SK-N-SH (cell line): ENCODE results near the gene RCBTB2. TPM values are rescaled to one million over a fixed set of nuclear protein-coding genes. Genes with fewer than 3 reads are reported as not detected.

Experiments used
- CTCF ChIA-PET: fragments of 300-600, 350-600 bp; formaldehyde crosslinking; extraction: SDS; loops from one replicate; lab custom pipeline; 2021; lab: Yijun Ruan, JAX
- POLR2A ChIA-PET: fragments of 350-600 bp; sonication (Branson Sonifier 250); formaldehyde crosslinking; extraction: SDS; loops from one replicate; lab custom pipeline; 2020; ENCODE audit warnings: antibody characterized with exemption, inconsistent platforms; lab: Yijun Ruan, JAX
- DNase-seq: peaks from one replicate; pipeline ENCODE4 v3.0.0; 2012
- H2AFZ ChIP-seq: fragments of 200-600 bp; sonication (generic); 2 replicates; pipeline ENCODE4 v1.8.1; 2016; ENCODE audit warnings: antibody characterized with exemption, mild to moderate bottlenecking, low read depth
- H3F3A ChIP-seq: fragments of 200-600 bp; sonication (generic); replicated peaks from 2 replicates; pipeline ENCODE3; 2016; ENCODE audit warnings: antibody characterized with exemption, mild to moderate bottlenecking; ENCODE audit not compliant: insufficient read depth
- H3K27ac ChIP-seq, 2 experiments: fragments of 200-500 bp in 1 of 2; fragments of 200-600 bp in 1 of 2; sonication (Bioruptor generic) in 1 of 2; sonication (generic), shearing (Covaris generic) in 1 of 2; 2 replicates each; pipeline versions ENCODE4 v1.5.1 to v1.6.1; 2014 to 2016; ENCODE audit warnings: low read depth in 2 of 2, inconsistent platforms in 1 of 2, low read length in 1 of 2, mild to moderate bottlenecking in 1 of 2, mixed read lengths in 1 of 2
- H3K27me3 ChIP-seq: fragments of 200-600 bp; sonication (generic), shearing (Covaris generic); 2 replicates; pipeline ENCODE4 v1.6.1; 2016; ENCODE audit warnings: mixed run types; ENCODE audit not compliant: insufficient read depth
- H3K36me3 ChIP-seq, 2 experiments: fragments of 200-500 bp in 1 of 2; fragments of 200-600 bp in 1 of 2; sonication (Bioruptor generic) in 1 of 2; sonication (generic) in 1 of 2; replicated peaks in 1 of 2; 2 replicates each; pipeline versions ENCODE3 to v1.5.1; 2014 to 2016; ENCODE audit warnings: low read length in 1 of 2, mild to moderate bottlenecking in 1 of 2; ENCODE audit not compliant: insufficient read depth in 2 of 2, control insufficient read depth in 1 of 2
- H3K4me1 ChIP-seq, 2 experiments: fragments of 200-500 bp in 1 of 2; fragments of 200-600 bp in 1 of 2; sonication (Bioruptor generic) in 1 of 2; sonication (generic), shearing (Covaris generic) in 1 of 2; 2 replicates each; pipeline versions ENCODE4 v1.5.1 to v1.6.1; 2014 to 2016; ENCODE audit warnings: low read depth in 1 of 2, low read length in 1 of 2, mixed run types in 1 of 2; ENCODE audit not compliant: insufficient read depth in 2 of 2, control insufficient read depth in 1 of 2
- H3K4me2 ChIP-seq: fragments of 200-600 bp; sonication (generic), shearing (Covaris generic); 2 replicates; pipeline ENCODE4 v1.6.1; 2017; ENCODE audit warnings: mixed run types
- H3K4me3 ChIP-seq, 2 experiments: fragments of 200-500 bp in 1 of 2; fragments of 200-600 bp in 1 of 2; sonication (Bioruptor generic) in 1 of 2; sonication (generic), shearing (Covaris generic) in 1 of 2; 2 replicates each; pipeline versions ENCODE4 v1.5.1 to v1.8.1; 2014 to 2016; ENCODE audit warnings: low read depth in 2 of 2, inconsistent platforms in 1 of 2, low read length in 1 of 2, mild to moderate bottlenecking in 1 of 2, mixed read lengths in 1 of 2, moderate library complexity in 1 of 2
- H3K79me2 ChIP-seq: fragments of 200-600 bp; sonication (generic); 2 replicates; pipeline ENCODE4 v1.8.1; 2017; ENCODE audit warnings: mild to moderate bottlenecking; ENCODE audit not compliant: insufficient read depth
- H3K9ac ChIP-seq: fragments of 200-600 bp; sonication (generic); 2 replicates; pipeline ENCODE4 v1.6.1; 2017; ENCODE audit warnings: mixed run types
- H3K9me2 ChIP-seq: fragments of 200-600 bp; sonication (generic); 2 replicates; pipeline ENCODE4 v1.6.1; 2017; ENCODE audit warnings: mixed run types
- H3K9me3 ChIP-seq: fragments of 200-600 bp; sonication (generic); 2 replicates; pipeline ENCODE4 v1.6.1; 2017; ENCODE audit warnings: mixed run types, mild to moderate bottlenecking, moderate library complexity
- H4K20me1 ChIP-seq: fragments of 200-600 bp; sonication (generic); 2 replicates; pipeline ENCODE4 v1.6.1; 2017; ENCODE audit warnings: mild to moderate bottlenecking, mixed run types; ENCODE audit not compliant: insufficient read depth
- ELF1 ChIP-seq: IDR thresholded peaks from 2 replicates; pipeline ENCODE4 v1.4.0; 2012
- FOSL2 ChIP-seq: IDR thresholded peaks from 2 replicates; pipeline ENCODE4 v1.4.0; 2012; ENCODE audit warnings: low read depth, mild to moderate bottlenecking, moderate library complexity, borderline replicate concordance
- FOXM1 ChIP-seq: IDR thresholded peaks from 2 replicates; pipeline ENCODE4 v1.4.0; 2012; ENCODE audit warnings: low read depth, mild to moderate bottlenecking
- GATA2 ChIP-seq: sonication (generic); formaldehyde crosslinking; IDR thresholded peaks from 2 replicates; pipeline ENCODE4 v1.5.0; 2020; ENCODE audit warnings: mild to moderate bottlenecking, missing genetic modification reagents
- IRF3 ChIP-seq: fragments of 150-350 bp; IDR thresholded peaks from 2 replicates; pipeline ENCODE4 v1.6.1; 2016; ENCODE audit warnings: mild to moderate bottlenecking, low read depth, low read length
- JUND ChIP-seq: IDR thresholded peaks from 2 replicates; pipeline ENCODE4 v1.4.0; 2012
- MEF2A ChIP-seq: IDR thresholded peaks from 2 replicates; pipeline ENCODE4 v1.4.0; 2012; ENCODE audit warnings: low read depth, borderline replicate concordance
- MXI1 ChIP-seq: IDR thresholded peaks from 2 replicates; pipeline ENCODE4 v1.6.1; 2012; ENCODE audit warnings: mild to moderate bottlenecking, low read depth, low read length, improper control_type of control experiment
- NFIC ChIP-seq: IDR thresholded peaks from 2 replicates; pipeline ENCODE4 v1.4.0; 2012; ENCODE audit warnings: borderline replicate concordance
- NRF1 ChIP-seq: IDR thresholded peaks from 2 replicates; pipeline ENCODE4 v1.6.1; 2012; ENCODE audit warnings: low read depth, mild to moderate bottlenecking, low read length
- POLR2AphosphoS5 ChIP-seq: IDR thresholded peaks from 2 replicates; pipeline ENCODE4 v1.6.1; 2012; ENCODE audit warnings: low read depth, low read length
- RAD21 ChIP-seq: IDR thresholded peaks from 2 replicates; pipeline ENCODE4 v1.6.1; 2012; ENCODE audit warnings: mild to moderate bottlenecking, low read length
- REST ChIP-seq: IDR thresholded peaks from 2 replicates; pipeline ENCODE4 v1.6.1; 2012; ENCODE audit warnings: mild to moderate bottlenecking, low read depth, low read length, moderate library complexity
- RFX5 ChIP-seq: IDR thresholded peaks from 2 replicates; pipeline ENCODE4 v1.6.1; 2012; ENCODE audit warnings: mild to moderate bottlenecking, improper control_type of control experiment, low read length
- SMC3 ChIP-seq: IDR thresholded peaks from 2 replicates; pipeline ENCODE4 v1.6.1; 2012; ENCODE audit warnings: low read depth, low read length, improper control_type of control experiment
- TAF1 ChIP-seq: IDR thresholded peaks from 2 replicates; pipeline ENCODE4 v1.6.1; 2012; ENCODE audit warnings: low read depth, mild to moderate bottlenecking, low read length, moderate library complexity, borderline replicate concordance
- ZBTB33 ChIP-seq: IDR thresholded peaks from 2 replicates; pipeline ENCODE4 v1.4.0; 2012; ENCODE audit warnings: low read depth, borderline replicate concordance
- polyA plus RNA-seq, 3 experiments: library from polyadenylated mRNA; depleted of rRNA; stranded (reverse); fragments of >200 nt; gene quantifications; 2 replicates each; pipeline ENCODE4 v1.2.3, GENCODE V29; 2012
- TF ChIP-seq, protein P1 (sequence below): fragments of 200-600 bp; sonication (generic); IDR thresholded peaks from 2 replicates; pipeline ENCODE4 v1.6.1; 2017; ENCODE audit warnings: antibody characterized with exemption, mild to moderate bottlenecking, moderate library complexity

RCBTB2 gene
- polyA plus RNA-seq, 1 of the 3 experiments (the other 2 are of a cell fraction), result 2.8 TPM

DNA sequence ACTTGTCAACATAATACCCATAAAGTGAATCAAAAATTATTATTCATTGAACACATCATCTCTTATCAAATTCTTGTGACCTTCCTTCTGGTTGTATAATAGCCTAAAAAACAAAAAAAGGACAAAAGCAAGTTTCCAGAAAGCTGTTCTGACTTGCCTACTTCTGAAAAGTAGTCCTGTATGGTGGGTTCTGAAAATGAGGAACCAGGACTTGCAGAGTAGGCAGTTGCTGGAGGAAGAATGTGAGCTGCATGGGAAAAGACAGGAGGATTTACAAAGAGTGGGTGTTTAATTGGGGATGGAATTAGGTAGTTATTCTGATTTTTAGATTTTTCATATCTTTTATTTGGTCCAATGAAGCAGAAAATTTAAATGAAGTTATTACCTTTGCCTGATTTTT lies 56.7 kb downstream of the RCBTB2 start:
- ChIA-PET CTCF (no interaction called here), POLR2A (no interaction called here)
- no peaks in the 10 kb centered on the region for H4K20me1 ChIP-seq
- no peak overlapping the region for H3K4me2 ChIP-seq
- no peaks in the 10 kb centered on the region for H3K9me3 ChIP-seq
- no peak overlapping the region for H2AFZ ChIP-seq
- no peaks in the 10 kb centered on the region for H3K79me2 ChIP-seq
- peaks cover 12% of the 10 kb centered on the region for H3F3A ChIP-seq
- H3K9me2 ChIP-seq, result no peaks in the 10 kb centered on the region; the same call in 1 of the 2 replicates
- TF ChIP-seq NRF1 (no peak), POLR2AphosphoS5 (no peak), RAD21 (no peak), IRF3 (no peak), JUND (no peak), ELF1 (no peak), MXI1 (no peak), FOXM1 (no peak), REST (no peak), RFX5 (no peak), SMC3 (no peak), NFIC (no peak), FOSL2 (no peak), ZBTB33 (no peak), TAF1 (no peak), GATA2 (CRISPR knock-in tag) (no peak), MEF2A (no peak)
- TF ChIP-seq, protein P1, sequence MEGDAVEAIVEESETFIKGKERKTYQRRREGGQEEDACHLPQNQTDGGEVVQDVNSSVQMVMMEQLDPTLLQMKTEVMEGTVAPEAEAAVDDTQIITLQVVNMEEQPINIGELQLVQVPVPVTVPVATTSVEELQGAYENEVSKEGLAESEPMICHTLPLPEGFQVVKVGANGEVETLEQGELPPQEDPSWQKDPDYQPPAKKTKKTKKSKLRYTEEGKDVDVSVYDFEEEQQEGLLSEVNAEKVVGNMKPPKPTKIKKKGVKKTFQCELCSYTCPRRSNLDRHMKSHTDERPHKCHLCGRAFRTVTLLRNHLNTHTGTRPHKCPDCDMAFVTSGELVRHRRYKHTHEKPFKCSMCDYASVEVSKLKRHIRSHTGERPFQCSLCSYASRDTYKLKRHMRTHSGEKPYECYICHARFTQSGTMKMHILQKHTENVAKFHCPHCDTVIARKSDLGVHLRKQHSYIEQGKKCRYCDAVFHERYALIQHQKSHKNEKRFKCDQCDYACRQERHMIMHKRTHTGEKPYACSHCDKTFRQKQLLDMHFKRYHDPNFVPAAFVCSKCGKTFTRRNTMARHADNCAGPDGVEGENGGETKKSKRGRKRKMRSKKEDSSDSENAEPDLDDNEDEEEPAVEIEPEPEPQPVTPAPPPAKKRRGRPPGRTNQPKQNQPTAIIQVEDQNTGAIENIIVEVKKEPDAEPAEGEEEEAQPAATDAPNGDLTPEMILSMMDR, result no peak
- no peaks in the 10 kb centered on the region for H3K27me3 ChIP-seq
- H3K9ac ChIP-seq, result no peak overlapping the region
- H3K4me3 ChIP-seq, result no peak overlapping the region
- no peak for DNase-seq
- H3K36me3 ChIP-seq, result peaks cover 40 to 42% of the 10 kb centered on the region in 2 experiments
- H3K4me1 ChIP-seq, result no peaks in the 10 kb centered on the region; a peak in 1 of 4 replicates
- no peak overlapping the region for H3K27ac ChIP-seq
